H1 (cell line): Measurements from ENCODE around the gene ARHGAP8.

Source experiments
- CHD1 ChIP-seq: IDR thresholded peaks from 2 replicates; pipeline ENCODE4 v1.6.1; 2012; ENCODE audit warnings: low read depth, low read length, improper control_type of control experiment
- CTCF ChIP-seq, 3 experiments: IDR thresholded peaks; 1 replicate in 2 of 3; 2 replicates in 1 of 3; pipeline versions ENCODE4 v1.5.1 to v1.6.1; 2011; ENCODE audit warnings: low read length in 3 of 3, mild to moderate bottlenecking in 3 of 3, inconsistent platforms in 2 of 3, low read depth in 1 of 3, moderate library complexity in 1 of 3; ENCODE audit not compliant: insufficient read depth in 1 of 3; ENCODE audit errors: control extremely low read depth in 1 of 3
- EGR1 ChIP-seq: IDR thresholded peaks from 2 replicates; pipeline ENCODE4 v1.6.1; 2011; ENCODE audit warnings: low read depth, low read length, borderline replicate concordance
- NRF1 ChIP-seq: IDR thresholded peaks from 2 replicates; pipeline ENCODE4 v1.6.1; 2011; ENCODE audit warnings: mild to moderate bottlenecking, low read depth, low read length, improper control_type of control experiment
- POLR2A ChIP-seq, 2 experiments: IDR thresholded peaks; 1 replicate in 1 of 2; 2 replicates in 1 of 2; pipeline ENCODE4 v1.6.1; 2011; ENCODE audit warnings: low read depth in 2 of 2, low read length in 2 of 2, mild to moderate bottlenecking in 2 of 2; ENCODE audit errors: control extremely low read depth in 1 of 2
- YY1 ChIP-seq: IDR thresholded peaks from 2 replicates; pipeline ENCODE4 v1.6.1; 2011; ENCODE audit warnings: low read depth, mild to moderate bottlenecking, low read length

GRCh38 chr22:44734278-44734677, 18.1 kb upstream of the ARHGAP8 start:
- TF ChIP-seq CTCF (IDR thresholded peaks at IDR 0.05; ENCODE audit: control extremely low read depth in 1 of 3, insufficient read depth in 1 of 3, low read depth in 1 of 3, low read length in 3 of 3), result no peak
- TF ChIP-seq YY1, result no peak
- TF ChIP-seq CHD1, result no peak
- no peak for TF ChIP-seq EGR1
- no peak for TF ChIP-seq NRF1
- TF ChIP-seq POLR2A (IDR thresholded peaks at IDR 0.05; ENCODE audit: control extremely low read depth in 1 of 2, low read depth in 2 of 2, low read length in 2 of 2), result no peak
